Measurements from ENCODE around the gene CMTM4.
"Not testable (repeated sequence)": the region's sequence is repeated elsewhere in the genome, so short reads cannot be mapped to it uniquely, and the experiment has no call there.

CMTM4 gene

DNA sequence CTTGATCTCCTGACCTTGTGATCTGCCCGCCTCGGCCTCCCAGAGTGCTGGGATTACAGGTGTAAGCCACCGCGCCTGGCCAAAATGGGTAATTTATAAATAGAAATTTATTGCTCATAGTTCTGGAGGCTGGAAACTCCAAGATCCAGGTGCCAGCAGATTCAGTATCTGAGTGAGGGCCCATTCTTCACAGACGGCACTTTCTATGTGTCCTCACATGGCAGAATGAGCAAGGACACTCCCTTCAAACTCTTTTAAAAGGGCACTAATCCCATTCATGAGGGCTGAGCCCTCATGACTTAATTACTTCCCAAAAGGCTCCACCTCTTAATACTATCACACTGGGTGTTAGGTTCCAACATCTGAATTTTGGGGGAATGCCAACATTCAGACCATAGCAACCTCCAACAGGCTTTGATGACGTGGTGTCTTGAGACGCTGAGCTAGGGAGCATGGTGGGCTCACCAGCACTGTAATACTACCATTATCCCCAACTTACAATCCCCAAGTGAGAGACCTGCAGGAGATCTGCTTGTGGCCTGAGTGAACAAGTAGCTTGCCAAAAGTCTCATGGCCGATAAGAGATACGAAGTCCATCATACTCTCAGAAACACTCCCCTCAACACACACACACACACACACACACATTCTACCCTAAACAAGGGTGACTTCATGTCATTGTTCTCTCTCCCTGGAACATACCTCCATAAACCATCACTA, 8.5 kb downstream of the CMTM4 start (continued):
- TF ChIP-seq, protein P1, sequence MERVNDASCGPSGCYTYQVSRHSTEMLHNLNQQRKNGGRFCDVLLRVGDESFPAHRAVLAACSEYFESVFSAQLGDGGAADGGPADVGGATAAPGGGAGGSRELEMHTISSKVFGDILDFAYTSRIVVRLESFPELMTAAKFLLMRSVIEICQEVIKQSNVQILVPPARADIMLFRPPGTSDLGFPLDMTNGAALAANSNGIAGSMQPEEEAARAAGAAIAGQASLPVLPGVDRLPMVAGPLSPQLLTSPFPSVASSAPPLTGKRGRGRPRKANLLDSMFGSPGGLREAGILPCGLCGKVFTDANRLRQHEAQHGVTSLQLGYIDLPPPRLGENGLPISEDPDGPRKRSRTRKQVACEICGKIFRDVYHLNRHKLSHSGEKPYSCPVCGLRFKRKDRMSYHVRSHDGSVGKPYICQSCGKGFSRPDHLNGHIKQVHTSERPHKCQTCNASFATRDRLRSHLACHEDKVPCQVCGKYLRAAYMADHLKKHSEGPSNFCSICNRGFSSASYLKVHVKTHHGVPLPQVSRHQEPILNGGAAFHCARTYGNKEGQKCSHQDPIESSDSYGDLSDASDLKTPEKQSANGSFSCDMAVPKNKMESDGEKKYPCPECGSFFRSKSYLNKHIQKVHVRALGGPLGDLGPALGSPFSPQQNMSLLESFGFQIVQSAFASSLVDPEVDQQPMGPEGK (CRISPR knock-in tag; IDR thresholded peaks at IDR 0.05; ENCODE audit: borderline replicate concordance) = no peak
- TF ChIP-seq, protein P2, sequence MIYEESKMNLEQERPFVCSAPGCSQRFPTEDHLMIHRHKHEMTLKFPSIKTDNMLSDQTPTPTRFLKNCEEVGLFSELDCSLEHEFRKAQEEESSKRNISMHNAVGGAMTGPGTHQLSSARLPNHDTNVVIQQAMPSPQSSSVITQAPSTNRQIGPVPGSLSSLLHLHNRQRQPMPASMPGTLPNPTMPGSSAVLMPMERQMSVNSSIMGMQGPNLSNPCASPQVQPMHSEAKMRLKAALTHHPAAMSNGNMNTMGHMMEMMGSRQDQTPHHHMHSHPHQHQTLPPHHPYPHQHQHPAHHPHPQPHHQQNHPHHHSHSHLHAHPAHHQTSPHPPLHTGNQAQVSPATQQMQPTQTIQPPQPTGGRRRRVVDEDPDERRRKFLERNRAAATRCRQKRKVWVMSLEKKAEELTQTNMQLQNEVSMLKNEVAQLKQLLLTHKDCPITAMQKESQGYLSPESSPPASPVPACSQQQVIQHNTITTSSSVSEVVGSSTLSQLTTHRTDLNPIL (CRISPR knock-in tag; IDR thresholded peaks at IDR 0.05; ENCODE audit: low read depth) = no peak
- TF ChIP-seq BACH2 (CRISPR knock-in tag; IDR thresholded peaks at IDR 0.05; ENCODE audit: borderline replicate concordance) = no peak
- no peak for TF ChIP-seq GLIS3 (CRISPR knock-in tag; IDR thresholded peaks at IDR 0.05)
- no peak for TF ChIP-seq ARNTL (CRISPR knock-in tag; IDR thresholded peaks at IDR 0.05; ENCODE audit: borderline replicate concordance, low read depth)

DNA sequence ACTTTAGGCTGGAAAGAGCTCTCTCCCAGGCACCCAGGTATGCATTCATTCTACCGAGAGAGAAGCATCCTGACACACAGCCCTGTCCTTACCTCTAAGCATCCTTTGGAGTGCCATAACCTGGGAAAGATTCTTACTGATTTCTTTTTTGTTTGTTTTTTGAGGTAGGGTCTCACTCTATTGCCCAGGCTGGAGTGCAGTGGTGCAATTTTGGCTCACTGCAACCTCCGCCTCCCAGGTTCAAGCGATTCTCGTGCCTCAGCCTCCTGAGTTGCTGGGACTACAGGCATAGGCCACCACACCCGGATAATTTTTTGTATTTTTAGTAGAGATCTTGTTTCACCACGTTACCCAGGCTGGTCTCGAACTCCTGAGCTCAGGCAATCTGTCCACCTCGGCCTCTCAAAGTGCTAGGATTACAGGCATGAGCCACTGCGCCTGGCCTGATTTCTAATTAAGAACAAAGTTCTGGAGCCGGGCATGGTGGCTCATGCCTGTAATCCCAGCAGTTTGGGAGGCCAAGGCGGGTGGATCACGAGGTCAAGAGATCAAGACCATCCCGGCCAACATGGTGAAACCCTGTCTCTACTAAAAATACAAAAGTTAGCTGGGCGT, 10.9 kb downstream of the CMTM4 start:
- not testable (repeated sequence) for ATAC-seq

DNA sequence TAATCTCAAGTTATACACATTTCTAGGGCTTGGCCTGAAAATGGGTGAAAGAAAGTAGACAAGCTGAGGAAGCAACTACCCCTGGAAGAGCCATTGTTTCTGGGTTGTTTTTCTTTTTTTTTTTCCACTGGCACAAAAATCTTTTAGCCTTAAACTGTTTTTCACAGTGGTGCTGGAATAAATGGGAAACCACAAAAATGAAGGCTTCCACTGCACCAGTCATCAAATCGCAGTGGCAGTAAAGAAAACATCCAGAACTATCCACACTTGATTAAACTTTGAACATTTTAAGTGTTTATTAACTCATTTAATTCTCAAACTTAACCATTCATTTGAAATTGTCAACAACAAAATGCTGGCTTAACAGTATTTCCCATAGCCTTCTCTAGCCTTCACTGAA, 14.3 kb downstream of the CMTM4 start:
- ATAC-seq = no peak
- TF ChIP-seq ZNF8 (CRISPR knock-in tag; IDR thresholded peaks at IDR 0.05) (no peak), ZNF70 (CRISPR knock-in tag; IDR thresholded peaks at IDR 0.05) (no peak), ESRRG (CRISPR knock-in tag; IDR thresholded peaks at IDR 0.05) (no peak), BACH2 (CRISPR knock-in tag; IDR thresholded peaks at IDR 0.05; ENCODE audit: borderline replicate concordance) (no peak), SNAI2 (CRISPR knock-in tag; IDR thresholded peaks at IDR 0.05) (no peak), ZFP30 (CRISPR knock-in tag; IDR thresholded peaks at IDR 0.05) (no peak), RARB (CRISPR knock-in tag; IDR thresholded peaks at IDR 0.05) (no peak), ARNTL (CRISPR knock-in tag; IDR thresholded peaks at IDR 0.05; ENCODE audit: borderline replicate concordance, low read depth) (no peak), OSR1 (CRISPR knock-in tag; IDR thresholded peaks at IDR 0.05) (no peak), ZNF565 (CRISPR knock-in tag; conservative IDR thresholded peaks at IDR 0.05; ENCODE audit: low read depth) (no peak), CSDC2 (CRISPR knock-in tag; IDR thresholded peaks at IDR 0.05) (no peak)
- TF ChIP-seq, protein P3, sequence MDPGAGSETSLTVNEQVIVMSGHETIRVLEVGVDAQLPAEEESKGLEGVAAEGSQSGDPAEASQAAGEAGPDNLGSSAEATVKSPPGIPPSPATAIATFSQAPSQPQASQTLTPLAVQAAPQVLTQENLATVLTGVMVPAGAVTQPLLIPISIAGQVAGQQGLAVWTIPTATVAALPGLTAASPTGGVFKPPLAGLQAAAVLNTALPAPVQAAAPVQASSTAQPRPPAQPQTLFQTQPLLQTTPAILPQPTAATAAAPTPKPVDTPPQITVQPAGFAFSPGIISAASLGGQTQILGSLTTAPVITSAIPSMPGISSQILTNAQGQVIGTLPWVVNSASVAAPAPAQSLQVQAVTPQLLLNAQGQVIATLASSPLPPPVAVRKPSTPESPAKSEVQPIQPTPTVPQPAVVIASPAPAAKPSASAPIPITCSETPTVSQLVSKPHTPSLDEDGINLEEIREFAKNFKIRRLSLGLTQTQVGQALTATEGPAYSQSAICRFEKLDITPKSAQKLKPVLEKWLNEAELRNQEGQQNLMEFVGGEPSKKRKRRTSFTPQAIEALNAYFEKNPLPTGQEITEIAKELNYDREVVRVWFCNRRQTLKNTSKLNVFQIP (CRISPR knock-in tag; IDR thresholded peaks at IDR 0.05; ENCODE audit: borderline replicate concordance, low read depth) = no peak
- TF ChIP-seq, protein P4, sequence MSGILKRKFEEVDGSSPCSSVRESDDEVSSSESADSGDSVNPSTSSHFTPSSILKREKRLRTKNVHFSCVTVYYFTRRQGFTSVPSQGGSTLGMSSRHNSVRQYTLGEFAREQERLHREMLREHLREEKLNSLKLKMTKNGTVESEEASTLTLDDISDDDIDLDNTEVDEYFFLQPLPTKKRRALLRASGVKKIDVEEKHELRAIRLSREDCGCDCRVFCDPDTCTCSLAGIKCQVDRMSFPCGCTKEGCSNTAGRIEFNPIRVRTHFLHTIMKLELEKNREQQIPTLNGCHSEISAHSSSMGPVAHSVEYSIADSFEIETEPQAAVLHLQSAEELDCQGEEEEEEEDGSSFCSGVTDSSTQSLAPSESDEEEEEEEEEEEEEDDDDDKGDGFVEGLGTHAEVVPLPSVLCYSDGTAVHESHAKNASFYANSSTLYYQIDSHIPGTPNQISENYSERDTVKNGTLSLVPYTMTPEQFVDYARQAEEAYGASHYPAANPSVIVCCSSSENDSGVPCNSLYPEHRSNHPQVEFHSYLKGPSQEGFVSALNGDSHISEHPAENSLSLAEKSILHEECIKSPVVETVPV (CRISPR knock-in tag; IDR thresholded peaks at IDR 0.05) = no peak
- TF ChIP-seq, protein P5, sequence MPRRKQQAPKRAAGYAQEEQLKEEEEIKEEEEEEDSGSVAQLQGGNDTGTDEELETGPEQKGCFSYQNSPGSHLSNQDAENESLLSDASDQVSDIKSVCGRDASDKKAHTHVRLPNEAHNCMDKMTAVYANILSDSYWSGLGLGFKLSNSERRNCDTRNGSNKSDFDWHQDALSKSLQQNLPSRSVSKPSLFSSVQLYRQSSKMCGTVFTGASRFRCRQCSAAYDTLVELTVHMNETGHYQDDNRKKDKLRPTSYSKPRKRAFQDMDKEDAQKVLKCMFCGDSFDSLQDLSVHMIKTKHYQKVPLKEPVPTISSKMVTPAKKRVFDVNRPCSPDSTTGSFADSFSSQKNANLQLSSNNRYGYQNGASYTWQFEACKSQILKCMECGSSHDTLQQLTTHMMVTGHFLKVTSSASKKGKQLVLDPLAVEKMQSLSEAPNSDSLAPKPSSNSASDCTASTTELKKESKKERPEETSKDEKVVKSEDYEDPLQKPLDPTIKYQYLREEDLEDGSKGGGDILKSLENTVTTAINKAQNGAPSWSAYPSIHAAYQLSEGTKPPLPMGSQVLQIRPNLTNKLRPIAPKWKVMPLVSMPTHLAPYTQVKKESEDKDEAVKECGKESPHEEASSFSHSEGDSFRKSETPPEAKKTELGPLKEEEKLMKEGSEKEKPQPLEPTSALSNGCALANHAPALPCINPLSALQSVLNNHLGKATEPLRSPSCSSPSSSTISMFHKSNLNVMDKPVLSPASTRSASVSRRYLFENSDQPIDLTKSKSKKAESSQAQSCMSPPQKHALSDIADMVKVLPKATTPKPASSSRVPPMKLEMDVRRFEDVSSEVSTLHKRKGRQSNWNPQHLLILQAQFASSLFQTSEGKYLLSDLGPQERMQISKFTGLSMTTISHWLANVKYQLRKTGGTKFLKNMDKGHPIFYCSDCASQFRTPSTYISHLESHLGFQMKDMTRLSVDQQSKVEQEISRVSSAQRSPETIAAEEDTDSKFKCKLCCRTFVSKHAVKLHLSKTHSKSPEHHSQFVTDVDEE (CRISPR knock-in tag; IDR thresholded peaks at IDR 0.05) = no peak

DNA sequence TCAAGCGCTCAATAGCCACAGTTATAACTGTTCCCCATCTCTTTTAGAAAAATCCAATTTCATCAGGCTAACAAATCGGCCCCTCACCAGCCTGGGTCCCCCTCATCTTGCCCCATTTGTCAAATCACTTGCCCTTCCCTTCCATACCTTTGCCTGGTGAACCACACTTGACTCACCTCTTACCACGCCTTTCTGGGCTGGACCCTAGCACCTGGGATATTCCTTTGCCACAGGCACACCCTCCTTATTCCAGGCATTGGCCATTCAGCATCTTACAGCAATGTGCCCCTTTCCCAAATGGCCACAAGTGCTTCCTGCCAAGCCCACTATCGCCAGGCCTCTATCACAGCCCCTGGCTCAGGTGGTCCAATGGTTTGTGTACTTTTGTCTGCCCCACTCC, 14.9 kb downstream of the CMTM4 start:
- TF ChIP-seq TOX (CRISPR knock-in tag; IDR thresholded peaks at IDR 0.05; ENCODE audit: borderline replicate concordance) = no peak
- TF ChIP-seq, protein P2 (CRISPR knock-in tag; IDR thresholded peaks at IDR 0.05; ENCODE audit: low read depth) = no peak
- TF ChIP-seq ZFP30 (CRISPR knock-in tag; IDR thresholded peaks at IDR 0.05) = no peak
- ATAC-seq = no peak
